ENCODE results near the gene FRAS1.
"Not testable (repeated sequence)": the region's sequence is repeated elsewhere in the genome, so short reads cannot be mapped to it uniquely, and the experiment has no call there.

The FRAS1 gene

GRCh38 chr4:78293348-78293747 lies 236.2 kb downstream of the FRAS1 start:
- DNase-seq, result no peak

GRCh38 chr4:78293821-78294301 lies 236.7 kb downstream of the FRAS1 start:
- no peak for DNase-seq

- DNase-seq, result no peak
Measured at GRCh38 chr4:78296261-78296660, 239.1 kb downstream of the FRAS1 start.

GRCh38 chr4:78297116-78297800 lies 240.1 kb downstream of the FRAS1 start:
- DNase-seq, result peak in 2 of 3 donors; percentile 24 to 37

GRCh38 chr4:78298618-78299017 lies 241.5 kb downstream of the FRAS1 start:
- DNase-seq, result no peak

- no peak for DNase-seq
Measured at GRCh38 chr4:78299565-78299972, 242.4 kb downstream of the FRAS1 start.

- DNase-seq, result not testable (repeated sequence)
Measured at GRCh38 chr4:78307263-78307662, 250.1 kb downstream of the FRAS1 start.

GRCh38 chr4:78308517-78308916 lies 251.4 kb downstream of the FRAS1 start:
- no peak for DNase-seq

- DNase-seq, result no peak
Measured at GRCh38 chr4:78309352-78309751, 252.2 kb downstream of the FRAS1 start.

GRCh38 chr4:78310007-78310739 lies 253.1 kb downstream of the FRAS1 start:
- DNase-seq, result peak in 2 of 3 donors; percentile 2 to 14

GRCh38 chr4:78310740-78311115 lies 253.6 kb downstream of the FRAS1 start:
- DNase-seq, result no peak

- no peak for DNase-seq
Measured at GRCh38 chr4:78311306-78311705, 254.2 kb downstream of the FRAS1 start.

- peak in 1 of 3 donors; percentile 32 for DNase-seq
Measured at GRCh38 chr4:78312989-78313753, 256.0 kb downstream of the FRAS1 start.

GRCh38 chr4:78313754-78314120 lies 256.6 kb downstream of the FRAS1 start:
- DNase-seq, result no peak

- DNase-seq, result no peak
Measured at GRCh38 chr4:78318126-78318525, 261.0 kb downstream of the FRAS1 start.

GRCh38 chr4:78320349-78320935 lies 263.3 kb downstream of the FRAS1 start:
- DNase-seq, result peak; percentile 27 to 44 (median 35)

GRCh38 chr4:78322032-78322431 lies 264.9 kb downstream of the FRAS1 start:
- no peak for DNase-seq

GRCh38 chr4:78323439-78323838 lies 266.3 kb downstream of the FRAS1 start:
- DNase-seq, result no peak

GRCh38 chr4:78324625-78325024 lies 267.5 kb downstream of the FRAS1 start:
- no peak for DNase-seq

- no peak for DNase-seq
Measured at GRCh38 chr4:78325271-78326157, 268.4 kb downstream of the FRAS1 start.

- DNase-seq, result not testable (repeated sequence)
Measured at GRCh38 chr4:78328591-78328990, 271.5 kb downstream of the FRAS1 start.

- DNase-seq, result no peak
Measured at GRCh38 chr4:78331186-78331585, 274.1 kb downstream of the FRAS1 start.

Data from suppressor macrophage treated with lipopolysaccharide for 1 hour (primary cell).